RPMI7951 (cell line): ENCODE data around the gene ARHGEF17. TPM values are rescaled to one million over a fixed set of nuclear protein-coding genes. Genes with fewer than 3 reads are reported as not detected.

Experiments used
- DNase-seq: peaks from one replicate; pipeline ENCODE4 v3.0.0-alpha.2; 2012; ENCODE audit warnings: low read depth
- total RNA-seq: library from RNA; depleted of rRNA; stranded (reverse); fragments of >200 nt; shearing (Covaris generic); gene quantifications from 2 replicates; pipeline ENCODE4 v1.2.3, GENCODE V29; 2014

ARHGEF17 gene
- total RNA-seq, 1 experiment from 2014 or later, result 9.1 TPM

DNA sequence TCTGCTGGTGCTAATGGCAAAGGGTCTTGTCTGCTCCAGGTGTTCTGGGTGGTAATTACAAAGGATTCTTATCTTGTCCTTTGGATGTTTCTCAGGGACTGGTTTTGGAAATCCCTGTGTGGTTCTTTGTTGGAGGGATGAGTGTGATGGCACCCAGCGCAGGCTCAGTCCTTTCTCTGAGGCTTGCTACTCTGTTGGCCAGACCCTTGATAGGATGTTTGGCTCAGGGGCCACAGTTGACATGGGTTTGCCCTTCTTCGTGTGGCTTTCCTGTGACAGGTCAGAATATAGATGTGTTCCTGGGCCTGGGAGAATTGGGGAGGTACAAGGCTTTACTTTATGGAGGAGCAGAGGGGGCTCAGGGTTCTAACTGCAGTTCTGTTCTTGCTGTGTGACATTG lies 4.0 kb downstream of the ARHGEF17 start:
- DNase-seq, result no peak

DNA sequence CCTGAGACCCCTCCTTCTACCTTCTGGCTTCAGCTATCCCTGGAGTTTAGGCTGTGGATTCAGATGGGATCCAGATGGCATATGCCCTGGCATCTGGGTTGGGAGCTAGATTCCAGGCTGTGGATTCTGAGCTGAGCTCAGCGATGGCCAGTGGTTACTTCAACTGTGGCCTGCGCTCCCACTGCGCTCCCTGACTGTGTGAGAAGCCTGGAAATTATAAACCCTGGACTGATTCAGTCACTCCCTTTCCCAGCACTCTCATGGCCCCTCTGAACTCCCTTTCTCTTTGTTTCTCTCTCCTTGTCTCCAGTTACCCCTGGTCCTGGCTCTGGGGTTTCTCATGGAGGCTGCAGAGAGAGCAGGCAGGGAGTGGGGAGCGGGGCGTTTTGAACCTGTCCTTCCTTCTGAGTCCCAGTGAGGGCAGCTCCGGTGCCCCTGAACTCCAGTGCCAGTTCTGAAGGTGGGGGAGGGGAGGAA lies 4.8 kb downstream of the ARHGEF17 start:
- peak; percentile 59 for DNase-seq

DNA sequence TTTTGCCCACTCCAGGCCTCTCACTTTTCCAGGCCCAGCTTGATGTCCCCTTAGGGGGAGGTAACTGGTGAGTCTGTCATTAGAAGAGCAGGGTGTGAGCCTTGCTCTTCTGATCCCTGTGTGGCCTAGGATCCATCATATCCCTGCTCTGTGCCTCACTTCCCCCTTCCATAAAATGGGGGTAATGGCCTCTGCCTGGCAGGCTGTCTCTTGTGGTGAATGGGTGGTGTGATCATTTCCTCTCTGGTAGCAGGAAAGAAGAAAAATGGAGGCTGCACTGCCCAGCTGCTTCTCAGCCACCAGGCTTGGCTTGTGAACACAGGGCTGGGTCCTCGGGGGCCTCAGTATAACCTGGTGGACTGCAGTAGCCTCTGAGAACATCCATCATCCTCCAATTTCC lies 5.6 kb downstream of the ARHGEF17 start:
- no peak for DNase-seq

DNA sequence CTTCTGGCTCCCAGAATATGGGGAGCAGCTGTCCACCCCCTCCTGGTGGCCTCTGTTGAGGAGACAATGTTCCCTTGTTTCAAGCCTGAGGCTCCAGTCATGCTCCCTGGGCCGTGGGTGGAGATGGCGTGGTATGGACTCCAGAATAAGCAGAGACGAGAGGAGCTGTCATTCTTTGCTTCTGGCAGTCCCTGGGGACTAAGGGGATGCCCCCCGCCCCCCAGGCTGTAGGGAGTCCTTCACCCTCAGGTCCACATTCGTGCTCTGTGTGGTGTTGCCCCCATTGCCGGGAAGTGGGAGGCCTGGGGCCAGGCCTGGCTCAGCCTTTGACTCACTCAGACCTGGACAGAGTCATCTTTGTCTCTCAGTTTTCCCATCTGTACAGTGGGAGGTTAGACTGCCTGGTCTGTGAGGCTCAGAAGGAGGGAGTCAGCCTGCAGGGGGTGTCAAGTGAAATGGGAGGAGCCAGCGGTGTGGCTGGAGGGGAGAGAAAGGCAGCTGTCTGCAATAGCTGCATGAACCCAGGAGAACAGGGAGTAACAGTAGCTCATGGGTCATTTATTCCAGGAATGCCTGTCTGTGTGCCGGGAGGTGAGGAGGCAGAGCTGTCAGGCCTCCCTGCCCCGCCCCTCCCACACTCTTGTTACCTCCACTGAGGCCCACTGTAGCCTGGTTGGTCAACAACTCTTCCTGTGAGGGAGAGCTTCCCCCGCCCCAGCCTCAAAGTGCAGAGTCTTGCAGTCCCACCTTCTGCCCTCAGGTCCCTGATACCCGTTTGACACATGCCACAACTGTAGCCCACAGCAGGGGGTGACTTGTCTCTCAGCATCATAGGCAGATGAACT lies 6.3 kb downstream of the ARHGEF17 start:
- peak; percentile 49 for DNase-seq

DNA sequence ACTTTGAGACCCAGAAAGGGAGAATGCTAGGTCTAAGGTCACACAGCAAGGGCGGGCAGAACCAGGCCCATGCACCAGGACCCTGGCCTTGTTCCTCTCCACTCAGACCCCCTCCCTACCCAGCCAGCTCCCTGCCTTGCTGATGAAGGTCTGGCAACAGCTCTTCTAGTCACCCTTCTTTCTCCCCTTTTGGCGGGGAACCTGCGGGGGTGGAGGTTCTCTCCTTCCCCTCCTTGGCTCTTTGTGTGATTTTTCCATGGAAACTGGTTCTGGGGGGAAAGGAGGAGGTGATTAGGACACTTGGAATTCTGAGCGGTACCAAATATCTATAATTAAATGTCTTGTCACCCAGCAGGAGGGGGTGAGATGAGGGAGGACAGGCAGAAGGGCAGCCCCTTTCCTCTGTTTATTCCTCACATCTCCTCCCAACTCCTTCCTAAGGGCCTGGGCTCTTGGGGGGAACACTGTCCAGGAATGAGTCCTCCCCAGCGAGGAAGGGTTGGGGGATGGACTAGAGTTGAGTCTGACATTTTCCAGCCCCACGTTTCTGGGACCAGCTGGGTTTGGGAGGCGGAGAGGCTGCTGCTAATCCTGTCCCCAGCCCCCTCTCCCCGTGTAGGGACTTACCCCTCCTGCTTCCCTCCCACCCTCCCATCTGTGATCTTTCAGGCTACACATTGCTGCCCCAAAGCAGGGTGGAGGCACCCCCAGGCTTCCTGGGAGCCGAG lies 7.4 kb downstream of the ARHGEF17 start:
- no peak for DNase-seq

DNA sequence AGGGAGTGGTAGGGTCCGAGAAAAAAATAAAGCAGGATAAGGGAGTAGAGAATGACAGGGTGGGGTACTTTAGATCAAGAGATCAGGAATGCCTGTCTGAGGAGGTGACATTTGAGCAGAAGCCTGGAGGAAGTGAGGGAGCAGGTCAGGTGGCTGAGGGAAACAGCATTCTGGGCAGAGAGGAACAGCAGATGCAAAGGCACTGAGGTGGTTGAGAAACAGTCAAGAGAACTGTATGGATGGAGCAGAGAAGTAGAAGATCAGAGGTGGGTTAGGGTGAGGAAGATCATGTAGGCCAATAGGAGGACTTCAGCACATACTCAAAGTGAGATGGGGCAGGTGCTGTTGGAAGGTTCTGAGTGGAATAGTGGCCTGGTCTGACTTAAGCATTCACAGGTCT lies 8.3 kb downstream of the ARHGEF17 start:
- no peak for DNase-seq

DNA sequence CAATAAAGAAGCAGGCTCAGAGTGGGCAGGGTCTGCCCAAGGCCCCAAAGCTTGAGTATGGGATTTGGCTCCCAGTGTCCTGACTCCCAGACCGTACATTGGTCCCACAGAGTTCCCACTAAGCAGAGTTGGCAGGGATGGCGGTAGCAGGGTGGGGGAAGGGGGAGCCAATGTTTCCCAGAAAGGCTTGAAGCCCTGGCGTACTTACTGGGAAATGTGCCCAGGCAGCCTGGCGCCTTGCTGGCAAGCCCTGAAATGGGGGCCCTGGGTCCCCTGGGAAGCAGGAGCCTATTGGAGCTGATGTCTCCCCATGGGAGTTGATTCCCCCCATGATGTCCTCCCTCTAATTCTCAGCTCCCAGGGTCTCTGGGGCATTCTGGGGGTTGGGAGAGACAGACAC lies 9.3 kb downstream of the ARHGEF17 start:
- no peak for DNase-seq

DNA sequence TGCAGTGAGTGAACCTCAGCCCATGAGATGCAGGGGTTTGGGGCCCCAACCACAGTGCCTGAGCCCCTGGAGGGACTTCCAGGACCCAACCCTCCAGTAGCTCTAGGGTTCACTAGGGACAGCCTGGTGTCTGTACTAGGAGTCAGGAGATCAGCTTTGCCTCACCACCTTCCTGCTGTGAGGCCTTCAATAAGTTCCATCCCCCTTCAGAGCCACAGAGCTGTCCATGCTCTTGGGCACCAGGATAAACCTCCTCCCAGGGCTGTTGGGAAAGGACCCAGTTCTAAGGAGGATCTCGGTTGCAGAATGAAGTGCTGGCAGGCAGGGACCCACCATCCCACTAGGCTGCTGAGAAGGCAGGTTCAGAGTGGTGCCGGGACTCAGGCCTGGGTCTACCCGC lies 9.7 kb downstream of the ARHGEF17 start:
- DNase-seq, result no peak

DNA sequence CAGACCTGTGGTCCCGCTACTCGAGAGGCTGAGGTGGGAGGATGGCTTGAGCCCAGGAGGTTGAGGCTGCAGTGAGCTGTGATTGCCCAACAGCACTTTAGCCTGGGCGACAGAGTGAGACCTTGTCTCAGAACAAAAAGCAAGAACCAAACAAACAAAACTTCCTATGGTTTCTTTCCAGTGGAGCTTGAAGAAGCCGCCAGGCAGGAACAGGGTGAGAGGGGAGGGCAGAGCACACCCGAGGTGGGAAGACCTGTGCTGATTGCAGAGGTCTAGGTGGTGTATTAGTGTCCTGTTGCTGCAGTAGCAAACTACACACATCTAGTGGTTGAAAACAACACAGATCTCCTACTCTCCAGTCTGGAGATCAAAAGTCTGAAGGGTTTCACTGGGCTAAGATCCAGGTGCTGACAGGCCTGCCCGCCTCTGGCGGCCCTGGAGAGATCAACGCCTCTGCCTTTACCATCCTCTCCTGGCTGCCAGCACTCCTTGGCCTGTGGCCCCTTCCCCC lies 10.5 kb downstream of the ARHGEF17 start:
- no peak for DNase-seq

DNA sequence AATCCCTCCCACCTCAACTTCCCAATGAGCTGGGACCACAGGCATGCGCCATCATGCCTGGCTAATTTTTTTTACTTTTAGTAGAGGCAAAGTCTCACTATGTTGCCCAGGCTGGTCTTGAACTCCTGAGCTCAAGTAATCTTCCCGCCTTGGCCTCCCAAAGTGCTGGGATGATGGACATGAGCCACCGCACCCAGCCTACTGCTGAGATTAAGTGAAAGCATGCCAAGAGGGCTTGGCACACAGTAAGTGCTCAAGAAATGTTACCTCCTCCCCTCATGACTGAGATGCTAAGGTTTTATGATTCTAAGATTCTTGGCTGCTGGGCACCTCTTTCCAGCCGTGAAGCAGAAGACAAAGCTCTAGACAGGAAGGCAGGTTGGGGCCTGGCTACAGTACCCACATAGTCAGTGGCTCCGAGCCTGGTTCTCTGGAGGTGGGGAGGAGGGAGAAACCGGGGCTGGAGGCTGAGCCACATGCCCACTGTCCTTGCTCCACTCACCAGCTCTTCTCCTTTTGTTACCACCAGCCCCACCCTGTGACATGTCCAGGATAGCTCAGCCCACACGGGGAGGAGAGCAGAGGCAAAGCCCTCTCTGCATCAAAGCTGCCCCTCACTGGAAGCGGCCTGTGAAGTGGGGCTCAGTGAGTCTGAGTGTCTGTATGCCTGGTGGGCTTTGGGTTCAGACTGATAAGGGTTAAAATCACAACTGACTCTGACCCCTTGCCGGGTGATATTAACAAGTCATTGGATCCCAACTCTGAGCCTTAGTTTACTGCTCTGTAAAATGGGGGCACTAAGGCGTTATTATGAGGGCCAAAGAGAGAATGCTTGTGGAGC lies 12.9 kb downstream of the ARHGEF17 start:
- DNase-seq, result peak; percentile 37

DNA sequence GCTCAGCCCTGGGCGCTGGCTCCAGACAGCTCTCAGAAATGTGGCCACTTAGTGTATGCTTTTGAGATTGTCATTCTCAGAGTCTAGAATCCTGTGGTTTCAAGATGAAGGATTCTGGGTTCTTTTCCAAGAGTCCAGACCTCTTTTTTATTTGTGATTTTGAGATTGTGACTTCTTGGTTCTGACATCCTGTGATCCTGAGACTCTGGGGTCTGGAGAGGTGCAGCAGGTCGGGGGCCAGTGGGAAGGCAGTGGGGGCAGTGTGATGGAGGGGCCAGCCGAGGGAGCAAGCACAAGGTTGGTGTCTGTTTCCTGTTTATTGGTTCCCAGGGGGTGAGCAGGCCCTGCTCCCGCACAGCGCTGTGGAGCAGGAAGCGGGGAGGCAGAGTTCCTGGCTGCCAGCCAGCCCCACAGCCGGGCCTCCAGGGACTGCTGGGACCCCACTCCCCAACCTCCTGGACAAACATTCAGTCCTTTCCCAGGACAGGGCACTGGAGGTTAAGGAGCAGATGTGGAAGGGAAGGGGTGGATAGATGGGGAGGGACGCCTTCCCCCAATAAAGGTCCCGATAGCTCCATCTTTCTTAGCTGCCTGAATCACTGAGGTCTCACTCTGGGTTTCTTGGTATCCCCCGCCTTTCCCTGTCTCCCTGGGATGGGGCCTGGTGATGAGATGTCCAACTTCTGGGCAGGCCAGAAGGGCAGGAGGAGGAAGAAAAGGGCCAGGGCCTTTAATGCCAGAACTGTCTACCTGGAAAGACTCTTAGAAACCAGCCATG lies 13.7 kb downstream of the ARHGEF17 start:
- peak; percentile 87 for DNase-seq

DNA sequence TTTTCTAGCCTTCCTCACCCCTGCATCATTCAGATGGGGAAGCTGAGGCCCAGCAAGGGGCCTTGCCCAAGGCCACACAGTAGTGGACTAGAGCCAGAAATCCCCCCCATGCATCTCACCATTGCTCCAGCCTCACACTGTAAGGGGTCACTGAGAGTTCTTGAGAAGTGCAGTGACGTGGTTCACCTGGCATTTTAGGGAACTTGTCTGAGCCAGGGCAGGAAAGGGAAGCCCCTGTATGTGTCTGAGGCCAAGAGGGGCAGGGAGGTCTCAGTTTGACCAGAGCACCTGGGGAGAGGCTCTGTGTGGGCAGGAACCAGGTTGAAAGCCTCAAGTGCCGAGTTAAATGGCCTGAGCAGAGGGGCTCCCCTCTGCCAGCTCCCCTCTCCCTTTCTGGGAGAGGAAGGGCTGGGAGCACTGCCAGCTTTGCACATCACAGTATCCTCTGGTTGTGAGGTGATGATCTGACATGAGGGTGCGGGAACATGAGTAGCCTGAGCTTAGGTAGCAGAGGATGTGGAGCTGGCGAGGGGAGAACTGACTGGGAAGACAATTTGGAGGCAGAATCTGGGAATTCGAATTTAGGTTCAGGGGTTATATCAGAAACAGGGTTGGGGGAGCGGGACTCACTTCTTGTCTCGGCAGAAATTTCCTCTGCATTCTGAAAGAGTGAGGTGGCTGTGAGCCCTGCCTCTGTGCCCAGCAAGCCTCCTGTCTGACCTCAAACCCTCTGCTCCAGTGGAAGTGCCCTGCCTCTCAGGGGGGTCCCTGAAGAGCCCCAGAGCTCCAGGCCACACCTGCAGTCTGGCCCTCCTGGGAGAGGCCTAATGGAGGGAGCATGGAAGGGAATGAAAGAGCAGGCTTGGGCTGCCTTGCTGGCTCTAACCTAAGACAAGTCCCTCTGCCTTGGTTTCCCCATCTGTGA lies 14.6 kb downstream of the ARHGEF17 start:
- no peak for DNase-seq

DNA sequence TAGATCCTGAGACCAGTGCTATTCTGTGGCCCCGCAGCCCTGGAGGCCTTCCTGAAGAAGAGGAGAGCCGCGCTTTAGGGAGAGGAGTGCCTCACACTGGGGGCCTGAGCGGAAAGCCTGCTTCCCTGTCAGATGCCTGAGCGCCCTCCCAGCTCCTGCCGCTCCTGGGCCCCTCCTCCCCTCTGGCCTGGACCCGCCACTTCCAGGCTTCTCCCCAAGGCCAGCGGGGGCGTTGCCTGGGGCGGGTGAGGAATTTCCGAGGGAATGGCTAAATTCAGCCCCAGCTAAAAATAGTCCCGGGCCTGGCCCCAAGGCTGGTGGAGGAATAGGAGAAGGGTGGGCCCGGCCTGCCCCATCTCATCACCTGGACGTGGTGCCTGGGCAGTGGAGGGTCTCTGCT lies 15.4 kb downstream of the ARHGEF17 start:
- DNase-seq, result peak; percentile 88

DNA sequence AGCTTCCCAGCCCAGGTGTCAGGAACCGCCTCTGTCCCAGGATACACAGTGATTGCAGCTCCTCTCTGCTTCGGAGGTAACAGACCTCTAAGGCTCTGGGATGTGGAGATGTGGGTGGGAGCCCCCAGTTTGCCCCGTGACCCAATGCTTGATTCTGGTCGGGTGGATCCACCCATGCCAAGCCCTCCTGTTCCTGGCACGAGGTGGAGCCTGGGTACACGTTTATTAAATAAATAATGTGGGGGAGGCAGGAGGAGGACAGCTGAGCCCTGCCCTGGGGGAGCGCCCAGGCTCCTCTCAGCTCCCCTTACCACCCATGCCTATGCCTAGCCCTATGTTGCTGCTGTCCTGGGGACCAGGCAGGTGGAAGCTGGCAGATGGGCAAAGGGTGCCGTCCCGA lies 16.0 kb downstream of the ARHGEF17 start:
- DNase-seq, result no peak

DNA sequence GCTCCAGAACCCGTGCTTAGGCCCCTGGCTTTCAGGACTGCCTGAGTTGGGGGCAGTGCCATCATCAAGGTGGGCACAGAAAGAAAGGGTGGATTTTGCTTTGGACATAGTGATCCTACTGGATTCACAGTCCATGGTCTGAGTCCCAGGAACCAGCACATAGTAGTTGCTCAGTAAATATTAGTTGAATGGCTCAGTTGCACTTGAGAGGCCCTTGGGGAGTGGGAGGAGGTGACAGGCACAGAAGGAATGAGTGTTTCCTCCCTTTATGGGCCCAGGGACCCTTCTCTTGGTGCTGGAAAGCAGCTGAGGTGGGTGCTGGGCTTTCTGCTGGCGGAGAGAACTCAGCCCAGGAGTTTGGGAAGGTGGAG lies 16.6 kb downstream of the ARHGEF17 start:
- DNase-seq, result no peak

DNA sequence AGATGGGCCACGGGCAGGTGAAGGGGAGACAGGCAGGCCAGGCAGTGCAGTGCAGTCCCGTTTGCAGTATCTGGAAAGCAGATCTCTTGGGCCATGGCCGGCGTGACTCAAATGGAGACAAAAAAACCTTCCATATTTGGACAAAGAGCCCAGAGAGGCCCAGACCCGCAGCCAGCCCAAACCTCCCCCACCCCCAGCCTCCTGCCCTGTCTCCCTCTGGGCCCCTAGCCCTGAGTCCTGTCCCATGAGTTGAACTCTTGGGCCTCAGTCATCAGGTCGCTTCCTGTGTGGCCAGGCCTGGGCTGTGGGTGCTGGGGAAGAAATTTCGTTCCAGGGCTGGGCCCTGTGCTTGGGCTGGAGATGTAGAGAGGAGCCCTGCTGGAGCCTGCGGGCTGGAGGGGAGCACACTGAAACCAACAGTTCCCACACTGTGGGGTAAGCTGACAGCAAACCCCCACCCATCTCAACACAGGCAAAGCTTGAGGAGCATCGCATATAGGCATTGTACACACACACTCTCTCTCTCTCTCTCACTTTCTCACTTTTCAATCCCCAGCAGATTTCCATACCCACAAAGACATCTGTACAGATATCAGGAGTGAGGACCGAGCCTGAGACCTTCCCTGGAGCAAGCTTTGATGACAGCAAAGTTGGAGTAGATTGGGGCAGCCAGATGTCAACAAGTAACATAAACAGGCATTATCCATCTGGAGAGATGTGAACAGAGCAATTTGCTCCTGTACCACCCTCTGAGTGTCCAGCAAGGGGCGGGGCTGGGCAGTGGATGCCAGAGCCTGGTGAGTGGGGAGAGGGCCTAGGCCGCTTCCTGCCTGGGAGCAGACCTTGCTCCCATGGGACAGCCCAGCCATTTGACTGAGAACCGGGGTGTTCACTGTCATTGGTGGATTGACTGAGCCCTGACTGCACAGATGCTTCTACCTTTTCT lies 17.2 kb downstream of the ARHGEF17 start:
- DNase-seq, result peak; percentile 90

DNA sequence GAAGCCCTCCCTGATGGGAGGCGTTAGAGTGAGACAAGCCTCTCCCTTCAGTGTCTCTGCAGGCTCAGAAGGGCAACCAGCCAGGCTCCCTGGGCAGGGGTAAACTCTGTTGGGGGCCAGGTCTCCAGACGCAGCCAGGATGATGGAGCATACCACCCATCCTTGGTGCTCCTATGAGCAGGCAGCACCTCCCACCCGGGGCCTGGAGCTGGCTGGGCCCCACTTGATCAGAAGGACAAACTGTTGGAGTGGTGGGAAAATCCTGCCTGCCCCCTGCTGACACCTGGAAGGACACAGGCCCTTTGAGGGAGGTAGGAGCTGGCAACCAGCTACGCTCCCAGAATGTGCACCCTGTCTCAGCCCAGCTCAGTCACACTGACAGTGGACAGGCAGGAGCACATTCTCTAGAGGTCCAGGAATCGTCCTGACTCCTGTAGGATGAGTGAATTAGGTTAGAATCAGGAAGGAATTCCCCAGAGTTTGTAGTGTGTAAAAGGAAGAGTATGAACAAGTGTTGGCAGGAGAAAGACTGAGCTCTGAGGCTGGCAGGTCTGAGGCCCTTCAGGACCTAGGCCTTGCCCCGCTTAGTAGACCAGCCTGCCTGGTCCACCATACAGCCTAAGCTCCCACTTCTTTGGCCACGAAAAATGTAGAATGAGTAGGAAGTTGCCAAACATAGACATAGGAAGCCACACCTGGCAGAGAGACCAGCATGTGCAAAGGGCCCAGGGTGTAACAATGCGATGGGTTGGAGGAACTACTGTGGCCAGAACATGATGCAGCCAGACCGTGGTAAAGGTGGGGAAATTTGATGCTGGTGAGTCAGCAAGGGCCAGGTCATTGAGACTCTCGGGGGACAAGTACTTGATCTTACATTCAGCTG lies 19.1 kb downstream of the ARHGEF17 start:
- peak; percentile 66 for DNase-seq

DNA sequence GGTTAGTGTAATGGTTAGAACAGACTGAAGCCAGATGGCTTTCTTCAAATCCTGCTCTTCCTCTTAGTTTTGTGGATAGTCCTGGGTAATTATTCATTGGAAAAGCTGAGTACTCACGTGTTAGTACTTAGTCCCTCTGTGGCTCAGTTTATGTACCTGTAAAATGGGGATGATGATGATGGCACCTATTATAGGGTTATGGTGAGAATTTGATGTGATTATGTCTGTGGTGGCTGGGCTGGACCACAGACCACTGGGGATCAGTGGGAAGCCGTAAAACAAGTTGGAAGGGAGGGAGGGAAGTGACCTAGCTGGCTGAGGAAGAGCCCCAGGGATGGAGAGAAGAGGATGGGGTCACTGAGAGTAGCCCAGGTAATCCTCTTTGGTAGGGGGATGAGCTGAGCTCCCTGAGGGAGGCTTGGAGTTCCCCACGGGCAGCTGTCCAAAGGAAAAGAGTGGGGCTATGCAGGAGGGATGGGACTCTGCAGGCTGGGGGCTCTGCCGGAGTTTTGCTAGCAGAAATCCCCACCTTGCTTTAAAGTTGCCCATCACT lies 19.8 kb downstream of the ARHGEF17 start:
- no peak for DNase-seq
